ENCODE data around the gene SNW1.

- peak; percentile 39 for TF ChIP-seq CTCF (conservative IDR thresholded peaks at IDR 0.05; ENCODE audit: low read length)
- no peak for TF ChIP-seq EZH2phosphoT487 (IDR thresholded peaks at IDR 0.05; ENCODE audit: borderline replicate concordance)
Measured at GRCh38 chr14:77707355-77707723, 53.6 kb downstream of the SNW1 start.
